B cell (primary cell): Measurements from ENCODE around the gene AP2S1. TPM values are rescaled to one million over a fixed set of nuclear protein-coding genes. Genes with fewer than 3 reads are reported as not detected.
"Not testable (repeated sequence)": the region's sequence is repeated elsewhere in the genome, so short reads cannot be mapped to it uniquely, and the experiment has no call there.

ENCODE experiments used
- ATAC-seq: fragments of 200-7000 bp; cut with Tn5 transposase; one replicate; pipeline ENCODE4 v1.10.0; 2021; ENCODE audit warnings: low read depth, mild to moderate bottlenecking, moderate number of reproducible peaks, moderate library complexity
- CTCF ChIA-PET: fragments of 350-600 bp; sonication (Branson Sonifier 250); formaldehyde crosslinking; loops from one replicate; lab custom pipeline; 2021; ENCODE audit warnings: antibody characterized with exemption, inconsistent platforms; lab: Charles Lee
- POLR2A ChIA-PET: fragments of 350-600 bp; sonication (Branson Sonifier 250); formaldehyde crosslinking; loops from one replicate; lab custom pipeline; 2021; ENCODE audit warnings: antibody characterized with exemption; lab: Charles Lee
- DNase-seq: peaks from one replicate; pipeline ENCODE4 v3.0.0; 2013
- H2AFZ ChIP-seq: 2 replicates; pipeline ENCODE4 v1.6.1; 2012; ENCODE audit warnings: mild to moderate bottlenecking, low read depth, low read length; ENCODE audit not compliant: insufficient read depth, poor library complexity, severe bottlenecking
- H3K27ac ChIP-seq, 2 donors: 1 replicate in 1 of 2; 2 replicates in 1 of 2; pipeline ENCODE4 v1.5.1; 2012 to 2013; ENCODE audit warnings: low read length in 2 of 2, mild to moderate bottlenecking in 2 of 2, moderate library complexity in 1 of 2
- H3K27me3 ChIP-seq, 4 experiments: fragments of 200-600 bp in 1 of 4; sonication (generic) in 1 of 4; replicated peaks in 1 of 4; 1 replicate in 2 of 4; 2 replicates in 2 of 4; pipeline versions ENCODE4 v1.6.1 to v1.7.0; 2013 to 2016; ENCODE audit warnings: low read length in 3 of 4, mild to moderate bottlenecking in 2 of 4, mixed read lengths in 1 of 4, moderate library complexity in 1 of 4; ENCODE audit not compliant: insufficient read depth in 4 of 4, control insufficient read depth in 3 of 4; ENCODE audit errors: control extremely low read depth in 1 of 4
- H3K36me3 ChIP-seq, 2 experiments: replicated peaks in 1 of 2; 1 replicate in 1 of 2; 2 replicates in 1 of 2; pipeline versions ENCODE4 v1.6.1 to v1.7.1; 2013; ENCODE audit warnings: low read length in 1 of 2; ENCODE audit not compliant: insufficient read depth in 2 of 2, control insufficient read depth in 1 of 2; ENCODE audit errors: control extremely low read depth in 1 of 2, extremely low read depth in 1 of 2
- H3K4me1 ChIP-seq, 2 donors: fragments of 200-600 bp in 1 of 2; sonication (generic) in 1 of 2; 1 replicate in 1 of 2; 2 replicates in 1 of 2; pipeline versions ENCODE4 v1.5.1 to v1.6.1; 2013 to 2017; ENCODE audit warnings: low read length in 2 of 2; ENCODE audit not compliant: control insufficient read depth in 2 of 2, insufficient read depth in 2 of 2
- H3K4me2 ChIP-seq: replicated peaks from 2 replicates; pipeline ENCODE3; 2012; ENCODE audit warnings: mild to moderate bottlenecking, low read depth, low read length; ENCODE audit not compliant: poor library complexity, severe bottlenecking
- H3K4me3 ChIP-seq, 5 experiments: fragments of 200-600 bp in 1 of 5; sonication (generic) in 1 of 5; 1 replicate in 3 of 5; 2 replicates in 2 of 5; pipeline versions ENCODE4 v1.5.1 to v1.7.0; 2011 to 2016; ENCODE audit warnings: low read length in 4 of 5, mild to moderate bottlenecking in 4 of 5, low read depth in 2 of 5, control low read depth in 1 of 5, moderate library complexity in 1 of 5; ENCODE audit not compliant: insufficient read depth in 1 of 5; ENCODE audit errors: control extremely low read depth in 1 of 5, extremely low read depth in 1 of 5
- H3K79me2 ChIP-seq: fragments of 200-600 bp; sonication (generic); one replicate; pipeline ENCODE4 v1.6.0; 2016; ENCODE audit warnings: low read length; ENCODE audit not compliant: control insufficient read depth, insufficient read depth
- H3K9ac ChIP-seq: fragments of 200-600 bp; sonication (generic); 2 replicates; pipeline ENCODE4 v1.6.1; 2017; ENCODE audit warnings: mild to moderate bottlenecking, low read length, moderate library complexity
- H3K9me3 ChIP-seq, 3 donors: one replicate each; pipeline versions ENCODE4 v1.6.1 to v1.7.1; 2013; ENCODE audit warnings: low read length in 2 of 3; ENCODE audit not compliant: control insufficient read depth in 2 of 3, insufficient read depth in 1 of 3; ENCODE audit errors: control extremely low read depth in 1 of 3
- H4K20me1 ChIP-seq: 2 replicates; pipeline ENCODE4 v1.6.0; 2012; ENCODE audit warnings: mild to moderate bottlenecking, low read length; ENCODE audit not compliant: insufficient read depth, control insufficient read depth, poor library complexity, severe bottlenecking
- H3K27ac Mint-ChIP-seq: one replicate; pipeline ENCODE4 v1.8.0; 2021; ENCODE audit warnings: mixed read lengths
- H3K27me3 Mint-ChIP-seq: one replicate; pipeline ENCODE4 v1.8.0; 2021; ENCODE audit warnings: mixed read lengths
- H3K4me1 Mint-ChIP-seq: one replicate; pipeline ENCODE4 v1.8.0; 2021; ENCODE audit warnings: mixed read lengths
- H3K4me3 Mint-ChIP-seq: one replicate; pipeline ENCODE4 v1.8.0; 2021; ENCODE audit warnings: mixed read lengths
- H3K9me3 Mint-ChIP-seq: one replicate; pipeline ENCODE4 v1.8.0; 2022; ENCODE audit warnings: mixed read lengths; ENCODE audit not compliant: insufficient read depth
- EZH2 ChIP-seq: IDR thresholded peaks from 2 replicates; pipeline ENCODE4 v1.6.1; 2012; ENCODE audit warnings: borderline replicate concordance, low read depth, mild to moderate bottlenecking, moderate library complexity, low read length; ENCODE audit not compliant: insufficient read depth, poor library complexity, severe bottlenecking
- WGBS: methylation state at CpG from one replicate; pipeline ENCODE4 v1.1.5; 2013; ENCODE audit warnings: missing lambda C conversion rate; ENCODE audit not compliant: insufficient coverage; 5-methylcytosine and 5-hydroxymethylcytosine counted together
- intact Hi-C: fragments of 100-400 bp; cut with micrococcal nuclease; formaldehyde crosslinking; loops from one replicate; pipeline ENCODE4 v1.10.0; 2022
- polyA plus RNA-seq: library from polyadenylated mRNA; depleted of rRNA; stranded (reverse); fragments of >200 nt; gene quantifications from 2 replicates; pipeline ENCODE4 v1.2.3, GENCODE V29; 2012
- total RNA-seq, 2 donors: library from RNA; stranded (reverse); fragments of 120-200 nt in 1 of 2; gene quantifications; 1 replicate in 1 of 2; 2 replicates in 1 of 2; pipeline versions ENCODE4 v1.2.3 to v1.2.4, GENCODE V29; 2013 to 2022
- TF ChIP-seq, protein P1 (sequence below): fragments of 200-600 bp; IDR thresholded peaks from one replicate; pipeline ENCODE4 v1.8.0; 2022; ENCODE audit warnings: antibody characterized with exemption, mild to moderate bottlenecking

AP2S1 gene
- total and polyA plus RNA-seq, 2 donors (not counting 1 experiment from before 2014, with no cell fraction given), result 47.2 to 51.3 TPM

DNA sequence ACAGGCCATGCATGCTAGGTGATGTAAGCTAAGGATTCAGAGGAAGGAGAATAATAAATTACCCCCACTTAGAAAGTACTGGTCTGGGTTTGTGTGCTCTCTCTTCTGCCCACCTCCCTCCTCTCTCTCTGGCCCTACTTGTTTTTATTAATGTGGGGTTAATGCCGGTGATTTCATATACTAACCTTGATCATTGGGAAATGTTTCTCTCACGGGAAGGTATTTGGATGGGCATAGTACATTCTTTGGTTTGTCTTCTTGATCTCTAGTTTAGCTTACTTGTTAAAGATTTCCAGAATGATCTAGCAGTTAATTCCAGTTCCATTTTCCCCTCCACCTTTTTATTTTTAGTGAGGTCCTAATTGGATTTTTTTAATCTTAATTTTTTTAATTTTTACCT, 34.8 kb upstream of the AP2S1 start:
- WGBS, result no CpG with 5 or more reads among the region's 2 CpGs
- H3K4me1 Mint-ChIP-seq, result peaks cover 24% of the 10 kb centered on the region
- H3K9me3 Mint-ChIP-seq, result no peaks in the 10 kb centered on the region

DNA sequence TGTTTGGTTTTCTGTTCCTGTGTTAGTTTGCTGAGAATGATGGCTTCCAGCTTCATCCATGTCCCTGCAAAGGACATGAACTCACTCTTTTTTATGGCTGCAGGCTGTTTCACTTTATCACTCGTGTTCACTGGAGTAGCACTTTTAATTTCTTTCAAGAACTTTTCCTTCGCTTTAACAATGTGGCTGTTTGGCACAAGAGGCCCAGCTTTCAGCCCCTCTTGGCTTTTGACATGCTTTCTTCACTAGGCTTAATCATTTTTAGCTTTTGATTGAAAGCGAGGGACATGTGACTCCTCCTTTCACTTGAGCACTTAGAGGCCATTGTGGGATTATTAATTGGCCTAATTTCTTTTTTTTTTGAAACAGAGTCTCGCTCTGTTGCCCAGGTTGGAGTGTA, 32.1 kb upstream of the AP2S1 start:
- CTCF ChIA-PET, H3K27me3 Mint-ChIP-seq, H2AFZ ChIP-seq, POLR2A ChIA-PET, intact Hi-C loops, ATAC-seq, H3K4me3 ChIP-seq, H3K36me3 ChIP-seq, DNase-seq, H3K4me3 Mint-ChIP-seq, H3K27ac ChIP-seq, H3K9ac ChIP-seq, H3K9me3 ChIP-seq, H3K27ac Mint-ChIP-seq, H3K9me3 Mint-ChIP-seq, H3K4me1 ChIP-seq, H3K4me2 ChIP-seq, H3K27me3 ChIP-seq: not testable (repeated sequence)
- 100% methylated on average over 3 of the region's 4 CpGs for WGBS
- peaks cover 26% of the 10 kb centered on the region for H4K20me1 ChIP-seq
- peaks cover 19% of the 10 kb centered on the region for H3K4me1 Mint-ChIP-seq
- H3K79me2 ChIP-seq, result peaks cover 86% of the 10 kb centered on the region

More for the DNA sequence above, 34.8 kb upstream of the AP2S1 start:
- CTCF ChIA-PET, result interaction anchor here (0.6 to 1.4 kb wide), 2 partner anchors 9 to 129 kb away, joined by 3 to 4 read pairs; no protein-coding TSS in a partner anchor
- POLR2A ChIA-PET, result interaction anchor here (0.6 kb wide), 1 partner anchor 1514 kb away, joined by 3 read pairs; no protein-coding TSS in a partner anchor
- Mint-ChIP-seq H3K27me3 (no peaks in the 10 kb centered on the region), H3K4me3 (no peak overlapping the region), H3K27ac (no peak overlapping the region)
- DNase-seq (no peak), ATAC-seq (no peak)
- Histone ChIP-seq H3K9ac (no peak overlapping the region), H2AFZ (no peak overlapping the region), H3K36me3 (no peaks in the 10 kb centered on the region), H4K20me1 (peaks cover 26% of the 10 kb centered on the region), H3K9me3 (no peaks in the 10 kb centered on the region), H3K4me3 (no peak overlapping the region), H3K79me2 (peaks cover 78% of the 10 kb centered on the region), H3K4me2 (no peak overlapping the region), H3K27ac (no peak overlapping the region), H3K27me3 (no peaks in the 10 kb centered on the region), H3K4me1 (no peaks in the 10 kb centered on the region)
- no peak for TF ChIP-seq EZH2
- TF ChIP-seq, protein P1, sequence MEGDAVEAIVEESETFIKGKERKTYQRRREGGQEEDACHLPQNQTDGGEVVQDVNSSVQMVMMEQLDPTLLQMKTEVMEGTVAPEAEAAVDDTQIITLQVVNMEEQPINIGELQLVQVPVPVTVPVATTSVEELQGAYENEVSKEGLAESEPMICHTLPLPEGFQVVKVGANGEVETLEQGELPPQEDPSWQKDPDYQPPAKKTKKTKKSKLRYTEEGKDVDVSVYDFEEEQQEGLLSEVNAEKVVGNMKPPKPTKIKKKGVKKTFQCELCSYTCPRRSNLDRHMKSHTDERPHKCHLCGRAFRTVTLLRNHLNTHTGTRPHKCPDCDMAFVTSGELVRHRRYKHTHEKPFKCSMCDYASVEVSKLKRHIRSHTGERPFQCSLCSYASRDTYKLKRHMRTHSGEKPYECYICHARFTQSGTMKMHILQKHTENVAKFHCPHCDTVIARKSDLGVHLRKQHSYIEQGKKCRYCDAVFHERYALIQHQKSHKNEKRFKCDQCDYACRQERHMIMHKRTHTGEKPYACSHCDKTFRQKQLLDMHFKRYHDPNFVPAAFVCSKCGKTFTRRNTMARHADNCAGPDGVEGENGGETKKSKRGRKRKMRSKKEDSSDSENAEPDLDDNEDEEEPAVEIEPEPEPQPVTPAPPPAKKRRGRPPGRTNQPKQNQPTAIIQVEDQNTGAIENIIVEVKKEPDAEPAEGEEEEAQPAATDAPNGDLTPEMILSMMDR, result no peak
- intact Hi-C loops, result no loop called here
